Measurements from ENCODE around the gene NOX3.
"Not testable (repeated sequence)": the region's sequence is repeated elsewhere in the genome, so short reads cannot be mapped to it uniquely, and the experiment has no call there.

The NOX3 gene

DNA sequence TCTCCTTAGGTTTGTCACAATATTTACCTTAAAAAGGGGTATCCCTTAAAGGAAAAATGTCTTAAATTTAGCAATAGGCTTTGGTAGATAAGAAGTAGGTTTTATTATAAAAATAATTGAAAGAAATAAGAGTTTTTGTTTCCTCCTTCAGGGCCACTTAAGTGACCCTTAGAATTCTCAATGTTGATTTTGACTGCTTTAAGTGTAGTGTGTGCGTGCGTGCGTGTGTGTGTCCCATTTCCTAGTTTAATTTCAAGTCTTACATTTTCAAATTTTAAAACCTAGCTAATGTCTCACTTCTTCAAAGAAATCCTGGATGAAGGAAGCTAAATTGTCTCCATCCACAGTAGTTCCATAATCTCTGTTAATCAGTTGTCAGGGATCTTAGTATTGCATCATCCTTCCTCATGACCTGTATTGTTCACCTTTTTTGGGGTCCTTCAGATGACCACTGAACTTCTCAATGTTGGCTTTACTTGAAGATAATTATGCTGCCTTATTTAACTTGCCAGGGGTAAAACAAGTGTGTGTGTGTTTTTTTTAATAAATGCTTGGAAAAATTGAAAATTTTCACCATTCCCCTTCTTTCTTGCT, 90.7 kb downstream of the NOX3 start:
- no peak for DNase-seq

DNA sequence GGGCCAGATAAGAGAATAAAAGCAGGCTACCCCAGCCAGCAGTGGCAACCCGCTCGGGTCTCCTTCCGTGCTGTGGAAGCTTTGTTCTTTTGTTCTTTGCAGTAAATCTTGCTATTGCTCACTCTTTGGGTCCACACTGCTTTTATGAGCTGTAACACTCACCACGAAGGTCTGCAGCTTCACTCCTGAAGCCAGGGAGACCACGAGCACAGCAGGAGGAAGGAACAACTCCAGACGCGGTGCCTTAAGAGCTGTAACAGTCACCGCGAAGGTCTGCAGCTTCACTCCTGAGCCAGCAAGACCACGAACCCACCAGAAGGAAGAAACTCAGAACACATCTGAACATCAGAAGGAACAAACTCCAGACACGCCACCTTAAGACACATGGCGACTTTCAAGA, 91.6 kb downstream of the NOX3 start:
- DNase-seq: not testable (repeated sequence)

DNA sequence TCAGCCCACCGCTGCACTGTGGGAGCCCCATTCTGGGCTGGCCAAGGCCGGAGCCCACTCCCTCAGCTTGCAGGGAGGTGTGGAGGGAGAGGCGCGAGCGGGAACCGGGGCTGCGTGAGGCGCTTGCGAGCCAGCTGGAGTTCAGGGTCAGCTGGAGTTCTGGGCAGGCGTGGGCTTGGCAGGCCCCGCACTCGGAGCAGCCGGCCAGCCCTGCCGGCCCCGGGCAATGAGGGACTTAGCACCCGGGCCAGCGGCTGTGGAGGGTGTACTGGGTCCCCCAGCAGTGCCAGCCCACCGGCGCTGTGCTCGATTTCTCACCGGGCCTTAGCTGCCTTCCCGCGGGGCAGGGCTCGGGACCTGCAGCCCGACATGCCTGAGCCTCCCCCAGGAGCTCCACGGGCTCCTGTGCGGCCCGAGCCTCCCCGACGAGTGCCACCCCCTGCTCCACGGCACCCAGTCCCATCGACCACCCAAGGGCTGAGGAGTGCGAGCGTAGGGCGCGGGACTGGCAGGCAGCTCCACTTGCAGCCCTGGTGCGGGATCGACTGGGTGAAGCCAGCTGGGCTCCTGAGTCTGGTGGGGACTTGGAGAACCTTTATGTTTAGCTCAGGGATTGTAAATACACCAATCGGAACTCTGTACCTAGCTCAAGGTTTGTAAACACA, 92.5 kb downstream of the NOX3 start:
- DNase-seq: not testable (repeated sequence)

DNA sequence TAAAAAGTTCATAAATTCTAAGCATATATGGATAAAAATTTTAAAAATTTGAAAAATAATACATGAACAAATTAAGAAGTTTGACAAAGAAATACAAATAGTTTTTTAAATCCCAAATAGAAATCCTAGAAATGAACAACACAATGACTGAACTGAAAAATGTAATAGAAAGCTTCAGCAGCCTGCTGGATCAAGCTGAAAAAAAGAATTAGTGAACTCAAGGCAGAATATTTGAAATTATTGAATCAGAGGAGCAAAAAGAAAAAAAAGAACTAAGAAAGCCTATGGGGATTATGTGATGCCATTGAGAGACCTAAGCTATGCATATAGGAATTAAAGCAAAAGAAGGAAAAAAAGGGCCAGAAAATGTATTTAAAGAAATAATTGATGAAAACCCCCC, 101.5 kb downstream of the NOX3 start:
- no peak for DNase-seq

DNA sequence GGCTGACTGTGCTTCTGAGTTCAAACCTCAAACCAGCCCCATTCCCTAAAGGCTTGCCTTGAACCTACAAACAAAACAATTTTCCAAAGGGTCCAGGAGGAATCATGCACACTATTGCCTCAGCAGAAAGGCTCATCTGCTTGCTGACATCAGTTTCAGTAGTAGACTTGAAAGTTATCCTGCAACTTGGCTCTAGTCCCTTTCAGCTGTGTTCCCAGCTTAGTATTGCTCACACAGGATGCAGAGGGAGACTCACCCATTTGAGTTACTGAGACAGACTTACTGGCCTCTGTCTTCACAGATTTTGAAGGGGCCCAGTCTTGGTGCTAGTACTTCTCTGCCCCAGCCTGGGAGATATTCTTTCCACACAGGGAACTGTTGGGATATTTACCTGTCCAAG, 102.8 kb downstream of the NOX3 start:
- no peak for DNase-seq

DNA sequence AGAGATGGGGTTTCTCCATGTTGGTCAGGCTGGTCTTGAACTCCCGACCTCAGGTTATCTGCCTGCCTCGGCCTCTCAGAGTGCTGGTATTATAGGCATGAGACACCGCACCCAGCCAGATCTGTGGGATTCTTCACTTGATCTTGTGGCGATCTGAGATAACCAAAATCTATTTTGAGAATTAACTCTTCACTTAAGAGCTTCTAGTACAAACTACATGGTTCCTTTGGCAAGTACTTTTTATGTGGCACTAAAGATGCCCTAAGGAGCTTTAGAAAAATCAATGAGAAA, 103.6 kb downstream of the NOX3 start:
- DNase-seq: no peak

DNA sequence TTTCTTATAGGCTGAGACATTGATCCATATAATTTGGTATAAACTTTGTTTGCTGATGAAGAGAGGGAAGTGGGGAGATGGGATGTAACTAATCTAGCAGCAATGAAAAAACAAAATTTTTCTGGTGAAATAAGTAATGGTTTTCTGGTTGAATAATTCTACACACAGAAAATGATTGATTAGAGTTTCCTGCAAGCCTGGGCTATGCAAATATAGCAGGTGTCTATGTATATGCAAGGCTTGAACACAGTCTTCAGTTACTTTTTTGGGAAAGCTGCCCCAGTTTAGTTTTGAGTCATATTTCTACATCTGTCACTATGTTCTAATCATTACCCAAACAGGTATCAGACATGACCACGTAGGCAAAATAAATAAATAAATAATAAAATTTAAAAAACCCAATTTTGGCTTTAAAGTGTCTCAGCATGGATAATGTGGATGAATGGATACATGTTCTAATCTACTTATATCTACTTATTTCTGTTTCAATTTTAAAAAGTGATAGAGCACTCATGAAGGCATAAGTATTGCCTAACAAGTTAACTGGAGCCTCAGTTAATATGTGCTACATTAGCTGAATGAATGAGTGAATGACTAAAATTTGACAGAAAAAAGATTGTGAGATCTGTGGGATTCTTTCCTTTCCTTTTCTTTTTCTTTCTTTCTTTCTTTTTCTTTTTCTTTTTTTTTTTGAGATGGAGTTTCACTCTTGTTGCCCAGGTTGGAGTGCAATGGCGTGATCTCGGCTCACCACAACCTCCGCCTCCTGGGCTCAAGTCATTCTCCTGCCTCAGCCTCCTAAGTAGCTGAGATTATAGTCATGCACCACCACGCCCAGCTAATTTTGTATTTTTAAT, 104.1 kb downstream of the NOX3 start:
- DNase-seq: no peak

DNA sequence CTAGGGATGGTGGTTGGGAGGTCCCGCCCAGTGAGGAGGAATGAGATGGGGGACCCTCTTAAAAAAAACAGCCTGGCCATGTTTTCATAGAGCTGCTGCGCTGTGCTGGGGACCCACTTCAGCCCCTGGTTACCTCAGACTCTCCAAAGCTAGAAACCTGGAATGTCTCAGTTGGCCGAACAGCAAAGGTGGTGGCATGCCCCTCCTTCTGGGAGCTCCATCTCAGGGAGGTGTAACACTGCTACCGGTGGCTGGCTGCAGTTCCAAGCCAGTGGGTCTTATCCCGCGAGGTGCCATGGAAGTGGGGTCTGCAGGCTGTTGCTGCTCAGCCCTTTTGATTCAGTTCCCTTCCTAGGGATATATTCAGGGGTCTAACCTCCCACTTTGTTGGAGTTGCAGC, 105.7 kb downstream of the NOX3 start:
- DNase-seq: no peak

DNA sequence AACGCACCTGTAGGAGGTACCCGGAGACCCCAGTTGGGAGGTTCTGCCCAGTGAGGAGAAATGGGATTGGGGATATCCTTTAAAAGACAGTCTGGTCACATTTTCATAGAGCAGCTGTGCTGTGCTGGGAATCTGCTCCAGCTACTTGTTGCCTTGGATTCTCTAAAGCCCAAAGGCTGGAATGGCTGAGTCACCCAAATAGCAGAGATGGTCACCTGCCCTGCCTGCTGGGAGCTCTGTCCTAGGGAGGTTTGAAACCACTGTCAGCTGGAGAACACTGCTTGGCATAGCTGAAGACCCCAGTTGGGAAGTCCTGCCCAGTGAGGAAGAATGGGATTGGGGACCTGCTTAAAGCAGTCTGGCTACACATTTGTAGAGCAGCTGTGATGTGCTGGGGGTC, 106.5 kb downstream of the NOX3 start:
- DNase-seq: no peak

DNA sequence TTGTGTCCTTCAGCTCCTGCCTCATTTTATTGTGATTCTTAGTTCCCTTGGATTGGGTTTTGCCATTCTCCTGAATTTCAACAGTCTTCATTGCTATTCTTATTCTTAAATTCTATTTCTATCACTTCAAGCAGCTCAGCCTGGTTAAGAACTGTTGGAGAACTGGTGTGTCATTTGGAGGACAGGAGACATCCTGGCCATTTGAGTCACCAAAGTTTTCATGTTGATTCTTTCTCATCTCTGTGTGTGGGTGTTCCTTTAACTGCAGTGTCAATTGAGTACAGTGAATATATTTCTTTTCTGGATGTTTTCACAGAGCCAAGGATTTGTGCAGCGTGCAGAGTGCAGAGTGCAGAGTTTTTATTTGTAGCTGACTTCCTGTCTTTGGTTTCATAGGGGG, 107.8 kb downstream of the NOX3 start:
- DNase-seq: no peak

DNA sequence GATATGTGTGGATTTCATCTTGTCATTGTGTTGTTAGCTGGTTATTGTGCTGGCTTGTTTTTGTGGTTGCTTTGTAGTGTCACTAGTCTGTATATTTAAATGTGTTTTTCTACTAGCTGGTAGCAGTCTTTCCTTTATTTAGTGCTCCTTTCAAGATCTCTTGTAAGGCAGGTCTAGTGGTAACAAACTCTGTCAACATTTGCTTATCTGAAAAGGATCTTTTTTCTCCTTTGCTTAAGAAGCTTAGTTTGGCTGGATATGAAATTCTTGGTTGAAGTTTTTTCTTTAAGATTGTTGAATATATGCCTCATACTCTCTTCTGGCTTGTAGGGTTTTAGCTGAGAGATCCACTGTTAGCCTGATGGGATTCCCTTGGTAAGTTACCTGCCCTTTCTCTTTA, 108.7 kb downstream of the NOX3 start:
- no peak for DNase-seq

Data from stimulated activated CD4-positive, alpha-beta T cell treated with anti-CD3 and anti-CD28 coated beads, Interleukin-4, amount 100 ng/mL, for 1 hour (primary cell).